HepG2 (cell line): Measurements from ENCODE around the gene ARHGEF12. TPM values are rescaled to one million over a fixed set of nuclear protein-coding genes. Genes with fewer than 3 reads are reported as not detected.

ENCODE experiments used
- ATF7-NPFF ChIP-seq: sonication (generic); formaldehyde crosslinking; IDR thresholded peaks from 2 replicates; pipeline ENCODE4 v1.8.1; 2023; ENCODE audit warnings: mild to moderate bottlenecking, low read depth, missing genetic modification reagents, moderate library complexity
- GFI1 ChIP-seq: sonication (generic); formaldehyde crosslinking; IDR thresholded peaks from 2 replicates; pipeline ENCODE4 v1.5.0; 2020; ENCODE audit warnings: missing genetic modification reagents, mild to moderate bottlenecking, borderline replicate concordance
- LCORL ChIP-seq, 2 experiments: fragments of 450-650 bp in 1 of 2; sonication (generic) in 1 of 2; formaldehyde crosslinking in 1 of 2; IDR thresholded peaks; 2 replicates each; pipeline versions ENCODE4 v1.5.0 to v1.6.1; 2017 to 2020; ENCODE audit warnings: antibody characterized with exemption in 1 of 2, missing genetic modification reagents in 1 of 2
- MNT ChIP-seq: fragments of 450-650 bp; IDR thresholded peaks from 2 replicates; pipeline ENCODE4 v1.6.1; 2016
- RBM22 ChIP-seq: fragments of 200-400 bp; formaldehyde crosslinking; optimal IDR thresholded peaks from 2 replicates; pipeline ENCODE3; 2017; ENCODE audit warnings: mild to moderate bottlenecking, low read length, moderate library complexity
- SNAI1 ChIP-seq: sonication (generic); formaldehyde crosslinking; IDR thresholded peaks from 2 replicates; pipeline ENCODE4 v1.5.0; 2020; ENCODE audit warnings: mild to moderate bottlenecking, missing genetic modification reagents, borderline replicate concordance
- SOX13 ChIP-seq, 3 experiments: fragments of 450-650 bp in 1 of 3; sonication (generic) in 1 of 3; formaldehyde crosslinking in 1 of 3; IDR thresholded peaks in 2 of 3; conservative IDR thresholded peaks in 1 of 3; 2 replicates each; pipeline versions ENCODE4 v1.5.0 to v1.6.1; 2016 to 2020; ENCODE audit warnings: antibody characterized with exemption in 1 of 3, mild to moderate bottlenecking in 1 of 3, missing compliant biosample characterization in 1 of 3, missing genetic modification reagents in 1 of 3, moderate library complexity in 1 of 3
- TCF7 ChIP-seq: sonication (generic); IDR thresholded peaks from 2 replicates; pipeline ENCODE4 v1.6.1; 2016; ENCODE audit warnings: antibody characterized with exemption, low read depth
- ZNF737 ChIP-seq: sonication (generic); formaldehyde crosslinking; IDR thresholded peaks from 2 replicates; pipeline ENCODE4 v1.5.0; 2020; ENCODE audit warnings: missing genetic modification reagents, mild to moderate bottlenecking, borderline replicate concordance
- ZSCAN20 ChIP-seq: sonication (generic); formaldehyde crosslinking; IDR thresholded peaks from 2 replicates; pipeline ENCODE4 v1.4.0; 2020; ENCODE audit warnings: missing genetic modification reagents, mild to moderate bottlenecking, borderline replicate concordance
- polyA plus RNA-seq, 8 experiments: library from polyadenylated mRNA; depleted of rRNA in 3 of 8; stranded (reverse) in 7 of 8; unstranded in 1 of 8; fragments of >200 nt; fragmentation: Illumina TruSeq in 4 of 8; extraction: Trizol in 4 of 8; gene quantifications; 2 replicates each; pipeline versions ENCODE4 v1.2.1 to v1.2.3, GENCODE V29; 2011 to 2016; ENCODE audit warnings: low read depth in 4 of 8, missing spikeins in 1 of 8, mixed read lengths in 1 of 8; ENCODE audit not compliant: insufficient read depth in 1 of 8
- total RNA-seq, 5 experiments: library from RNA; depleted of rRNA; stranded (reverse); fragments of >200 nt; fragmentation: Illumina TruSeq; extraction: Trizol; gene quantifications; 2 replicates each; pipeline ENCODE4 v1.2.3, GENCODE V29; 2016; ENCODE audit warnings: low read depth in 1 of 5
- TF ChIP-seq, protein P1 (sequence below): sonication (generic); formaldehyde crosslinking; IDR thresholded peaks from 2 replicates; pipeline ENCODE4 v1.4.0; 2020; ENCODE audit warnings: missing genetic modification reagents, mild to moderate bottlenecking, borderline replicate concordance
- TF ChIP-seq, protein P2 (sequence below): sonication (generic); formaldehyde crosslinking; IDR thresholded peaks from 2 replicates; pipeline ENCODE4 v1.4.0; 2020; ENCODE audit warnings: missing genetic modification reagents
- TF ChIP-seq, protein P3 (sequence below): sonication (generic); formaldehyde crosslinking; IDR thresholded peaks from 2 replicates; pipeline ENCODE4 v1.4.0; 2020; ENCODE audit warnings: missing genetic modification reagents

Gene ARHGEF12
- total and polyA plus RNA-seq, 2 of the 13 experiments (the other 11 are each of a cell fraction or from before 2014, with no cell fraction given) = 17.9 to 54.4 TPM

DNA sequence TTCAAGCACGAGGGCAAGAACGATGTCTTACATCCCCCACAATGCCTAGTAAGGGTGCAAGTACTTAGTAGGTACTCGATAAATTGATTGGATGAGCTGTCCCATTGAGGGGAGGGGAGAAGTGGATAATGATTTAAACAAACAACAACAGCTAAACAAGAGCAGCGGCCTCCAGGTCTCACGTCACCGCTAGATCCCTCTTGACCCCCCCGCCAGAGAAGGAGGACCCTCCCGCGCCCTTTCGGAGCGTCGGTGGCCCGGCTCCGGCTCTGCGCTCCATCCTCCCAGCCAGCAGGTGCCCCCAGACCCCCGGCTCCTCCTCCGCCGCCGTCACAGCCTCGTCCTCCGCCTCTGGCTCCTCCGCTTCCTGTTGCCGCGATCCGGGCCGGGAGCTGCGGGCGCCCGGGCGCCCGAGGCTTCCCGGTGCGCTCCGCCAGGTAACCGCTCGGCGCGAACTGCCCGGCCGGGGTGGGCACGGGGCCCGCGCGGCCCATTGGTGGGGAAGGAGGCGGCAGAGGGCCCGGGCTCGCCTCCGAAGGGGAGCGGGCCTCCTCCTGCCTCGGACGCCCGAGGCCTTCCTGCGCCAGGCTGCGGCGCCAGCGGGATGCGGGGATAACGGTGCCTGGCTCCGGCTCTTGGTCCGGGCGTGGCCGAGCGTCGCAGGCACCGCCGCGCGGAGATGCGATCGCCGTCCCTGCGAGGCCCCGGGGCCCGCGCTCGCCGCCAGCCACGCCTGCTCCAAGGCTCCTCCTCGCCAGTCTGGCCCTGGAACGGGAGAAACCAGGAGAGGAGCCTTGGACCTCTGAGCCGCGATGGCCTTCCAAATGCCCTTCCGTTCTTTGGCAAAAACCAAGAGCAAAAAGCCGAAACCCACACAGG is 11.0 kb upstream of the ARHGEF12 start, which contains the start of gene TLCD5 (continued):
- TF ChIP-seq, protein P1, sequence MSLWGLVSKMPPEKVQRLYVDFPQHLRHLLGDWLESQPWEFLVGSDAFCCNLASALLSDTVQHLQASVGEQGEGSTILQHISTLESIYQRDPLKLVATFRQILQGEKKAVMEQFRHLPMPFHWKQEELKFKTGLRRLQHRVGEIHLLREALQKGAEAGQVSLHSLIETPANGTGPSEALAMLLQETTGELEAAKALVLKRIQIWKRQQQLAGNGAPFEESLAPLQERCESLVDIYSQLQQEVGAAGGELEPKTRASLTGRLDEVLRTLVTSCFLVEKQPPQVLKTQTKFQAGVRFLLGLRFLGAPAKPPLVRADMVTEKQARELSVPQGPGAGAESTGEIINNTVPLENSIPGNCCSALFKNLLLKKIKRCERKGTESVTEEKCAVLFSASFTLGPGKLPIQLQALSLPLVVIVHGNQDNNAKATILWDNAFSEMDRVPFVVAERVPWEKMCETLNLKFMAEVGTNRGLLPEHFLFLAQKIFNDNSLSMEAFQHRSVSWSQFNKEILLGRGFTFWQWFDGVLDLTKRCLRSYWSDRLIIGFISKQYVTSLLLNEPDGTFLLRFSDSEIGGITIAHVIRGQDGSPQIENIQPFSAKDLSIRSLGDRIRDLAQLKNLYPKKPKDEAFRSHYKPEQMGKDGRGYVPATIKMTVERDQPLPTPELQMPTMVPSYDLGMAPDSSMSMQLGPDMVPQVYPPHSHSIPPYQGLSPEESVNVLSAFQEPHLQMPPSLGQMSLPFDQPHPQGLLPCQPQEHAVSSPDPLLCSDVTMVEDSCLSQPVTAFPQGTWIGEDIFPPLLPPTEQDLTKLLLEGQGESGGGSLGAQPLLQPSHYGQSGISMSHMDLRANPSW (CRISPR knock-in tag) = no peak
- peak; percentile 67; the same call in 1 of the 2 replicates for TF ChIP-seq GFI1 (CRISPR knock-in tag)
- TF ChIP-seq, protein P2, sequence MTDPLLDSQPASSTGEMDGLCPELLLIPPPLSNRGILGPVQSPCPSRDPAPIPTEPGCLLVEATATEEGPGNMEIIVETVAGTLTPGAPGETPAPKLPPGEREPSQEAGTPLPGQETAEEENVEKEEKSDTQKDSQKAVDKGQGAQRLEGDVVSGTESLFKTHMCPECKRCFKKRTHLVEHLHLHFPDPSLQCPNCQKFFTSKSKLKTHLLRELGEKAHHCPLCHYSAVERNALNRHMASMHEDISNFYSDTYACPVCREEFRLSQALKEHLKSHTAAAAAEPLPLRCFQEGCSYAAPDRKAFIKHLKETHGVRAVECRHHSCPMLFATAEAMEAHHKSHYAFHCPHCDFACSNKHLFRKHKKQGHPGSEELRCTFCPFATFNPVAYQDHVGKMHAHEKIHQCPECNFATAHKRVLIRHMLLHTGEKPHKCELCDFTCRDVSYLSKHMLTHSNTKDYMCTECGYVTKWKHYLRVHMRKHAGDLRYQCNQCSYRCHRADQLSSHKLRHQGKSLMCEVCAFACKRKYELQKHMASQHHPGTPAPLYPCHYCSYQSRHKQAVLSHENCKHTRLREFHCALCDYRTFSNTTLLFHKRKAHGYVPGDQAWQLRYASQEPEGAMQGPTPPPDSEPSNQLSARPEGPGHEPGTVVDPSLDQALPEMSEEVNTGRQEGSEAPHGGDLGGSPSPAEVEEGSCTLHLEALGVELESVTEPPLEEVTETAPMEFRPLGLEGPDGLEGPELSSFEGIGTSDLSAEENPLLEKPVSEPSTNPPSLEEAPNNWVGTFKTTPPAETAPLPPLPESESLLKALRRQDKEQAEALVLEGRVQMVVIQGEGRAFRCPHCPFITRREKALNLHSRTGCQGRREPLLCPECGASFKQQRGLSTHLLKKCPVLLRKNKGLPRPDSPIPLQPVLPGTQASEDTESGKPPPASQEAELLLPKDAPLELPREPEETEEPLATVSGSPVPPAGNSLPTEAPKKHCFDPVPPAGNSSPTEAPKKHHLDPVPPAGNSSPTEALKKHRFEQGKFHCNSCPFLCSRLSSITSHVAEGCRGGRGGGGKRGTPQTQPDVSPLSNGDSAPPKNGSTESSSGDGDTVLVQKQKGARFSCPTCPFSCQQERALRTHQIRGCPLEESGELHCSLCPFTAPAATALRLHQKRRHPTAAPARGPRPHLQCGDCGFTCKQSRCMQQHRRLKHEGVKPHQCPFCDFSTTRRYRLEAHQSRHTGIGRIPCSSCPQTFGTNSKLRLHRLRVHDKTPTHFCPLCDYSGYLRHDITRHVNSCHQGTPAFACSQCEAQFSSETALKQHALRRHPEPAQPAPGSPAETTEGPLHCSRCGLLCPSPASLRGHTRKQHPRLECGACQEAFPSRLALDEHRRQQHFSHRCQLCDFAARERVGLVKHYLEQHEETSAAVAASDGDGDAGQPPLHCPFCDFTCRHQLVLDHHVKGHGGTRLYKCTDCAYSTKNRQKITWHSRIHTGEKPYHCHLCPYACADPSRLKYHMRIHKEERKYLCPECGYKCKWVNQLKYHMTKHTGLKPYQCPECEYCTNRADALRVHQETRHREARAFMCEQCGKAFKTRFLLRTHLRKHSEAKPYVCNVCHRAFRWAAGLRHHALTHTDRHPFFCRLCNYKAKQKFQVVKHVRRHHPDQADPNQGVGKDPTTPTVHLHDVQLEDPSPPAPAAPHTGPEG (CRISPR knock-in tag) = peak; percentile 87
- no peak for TF ChIP-seq ZNF737
- peak; percentile 93; the same call in 1 of the 2 replicates for TF ChIP-seq ZSCAN20 (CRISPR knock-in tag)
- TF ChIP-seq ATF7-NPFF (CRISPR knock-in tag) = peak; percentile 59; the same call in 1 of the 2 replicates
- TF ChIP-seq SOX13 (IDR thresholded peaks at IDR 0.05) = no peak
- no peak for TF ChIP-seq SOX13 (CRISPR knock-in tag; conservative IDR thresholded peaks at IDR 0.05 in 1 of 2, IDR thresholded peaks at IDR 0.05 in 1 of 2)
- TF ChIP-seq MNT = no peak
- TF ChIP-seq TCF7 = no peak
- no peak for TF ChIP-seq RBM22
- TF ChIP-seq, protein P3, sequence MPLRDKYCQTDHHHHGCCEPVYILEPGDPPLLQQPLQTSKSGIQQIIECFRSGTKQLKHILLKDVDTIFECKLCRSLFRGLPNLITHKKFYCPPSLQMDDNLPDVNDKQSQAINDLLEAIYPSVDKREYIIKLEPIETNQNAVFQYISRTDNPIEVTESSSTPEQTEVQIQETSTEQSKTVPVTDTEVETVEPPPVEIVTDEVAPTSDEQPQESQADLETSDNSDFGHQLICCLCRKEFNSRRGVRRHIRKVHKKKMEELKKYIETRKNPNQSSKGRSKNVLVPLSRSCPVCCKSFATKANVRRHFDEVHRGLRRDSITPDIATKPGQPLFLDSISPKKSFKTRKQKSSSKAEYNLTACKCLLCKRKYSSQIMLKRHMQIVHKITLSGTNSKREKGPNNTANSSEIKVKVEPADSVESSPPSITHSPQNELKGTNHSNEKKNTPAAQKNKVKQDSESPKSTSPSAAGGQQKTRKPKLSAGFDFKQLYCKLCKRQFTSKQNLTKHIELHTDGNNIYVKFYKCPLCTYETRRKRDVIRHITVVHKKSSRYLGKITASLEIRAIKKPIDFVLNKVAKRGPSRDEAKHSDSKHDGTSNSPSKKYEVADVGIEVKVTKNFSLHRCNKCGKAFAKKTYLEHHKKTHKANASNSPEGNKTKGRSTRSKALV (CRISPR knock-in tag) = peak; percentile 81; the same call in 1 of the 2 replicates
- TF ChIP-seq SNAI1 = no peak
- TF ChIP-seq LCORL (IDR thresholded peaks at IDR 0.05) = no peak
- TF ChIP-seq LCORL (CRISPR knock-in tag; IDR thresholded peaks at IDR 0.05) = 0 out of 2 replicates have a peak, but pooled peaks have one; percentile 36
